Kidney (tissue), 14 donors: ENCODE data around the gene CSF3. TPM values are rescaled to one million over a fixed set of nuclear protein-coding genes. Genes with fewer than 3 reads are reported as not detected.

Experiments
- DNase-seq, 5 donors: peaks; one replicate each; pipeline ENCODE4 v3.0.0-alpha.2; 2013 to 2020
- FAIRE-seq: peaks from 2 replicates; lab custom pipeline; 2012; peaks lifted over from hg19 to GRCh38; lab: Jason Lieb, UNC
- H3K27ac ChIP-seq, 2 donors: one replicate each; pipeline ENCODE4 v1.7.0; 2013; ENCODE audit warnings: low read depth in 2 of 2, low read length in 2 of 2, inconsistent platforms in 1 of 2
- H3K27me3 ChIP-seq: one replicate; pipeline ENCODE4 v1.7.1; 2013; ENCODE audit warnings: low read length, inconsistent platforms; ENCODE audit not compliant: control insufficient read depth, insufficient read depth
- H3K36me3 ChIP-seq, 3 donors: one replicate each; pipeline versions ENCODE4 v1.7.0 to v1.7.1; 2013; ENCODE audit warnings: low read length in 3 of 3, control low read depth in 1 of 3, inconsistent platforms in 1 of 3; ENCODE audit not compliant: insufficient read depth in 3 of 3, control insufficient read depth in 2 of 3
- H3K4me1 ChIP-seq, 3 donors: one replicate each; pipeline versions ENCODE4 v1.7.0 to v1.7.1; 2013; ENCODE audit warnings: low read length in 3 of 3, inconsistent platforms in 1 of 3, low read depth in 1 of 3; ENCODE audit not compliant: control insufficient read depth in 2 of 3, insufficient read depth in 2 of 3
- H3K4me3 ChIP-seq, 3 donors: one replicate each; pipeline versions ENCODE4 v1.7.0 to v1.8.1; 2013; ENCODE audit warnings: low read length in 3 of 3, control low read depth in 1 of 3, inconsistent platforms in 1 of 3
- H3K9ac ChIP-seq, 3 donors: one replicate each; pipeline versions ENCODE4 v1.7.0 to v1.7.1; 2013; ENCODE audit warnings: low read length in 3 of 3, control low read depth in 1 of 3, inconsistent platforms in 1 of 3
- H3K9me3 ChIP-seq, 3 donors: one replicate each; pipeline versions ENCODE4 v1.7.0 to v1.7.1; 2013; ENCODE audit warnings: low read length in 3 of 3, control low read depth in 1 of 3, inconsistent platforms in 1 of 3; ENCODE audit not compliant: control insufficient read depth in 2 of 3, insufficient read depth in 1 of 3
- intact Hi-C: fragments of 100-400 bp; cut with DNase I; formaldehyde crosslinking; loops from one replicate; pipeline ENCODE4 v1.11.1; 2022
- polyA plus RNA-seq: library from polyadenylated mRNA; stranded (reverse); fragments of 350-450 nt; fragmentation: Illumina TruSeq; extraction: RNeasy Lipid Tissue Mini Kit (QIAGEN cat#74804); gene quantifications from one replicate; pipeline ENCODE4 v1.2.3, GENCODE V29; 2014; ENCODE audit warnings: low read depth, low replicate concordance; ENCODE audit not compliant: insufficient read depth
- total RNA-seq: library from RNA; stranded (reverse); fragmentation: NEBNext Ultra II Directional; extraction: Animal tissue kit (Norgen Biotek cat#: 25700); gene quantifications from one replicate; pipeline ENCODE4 v1.2.1, GENCODE V29; 2021
- TF ChIP-seq, protein P1 (sequence below): IDR thresholded peaks from 3 replicates; pipeline ENCODE4 v1.5.1; 2012; ENCODE audit warnings: mild to moderate bottlenecking, moderate library complexity, borderline replicate concordance; ENCODE audit not compliant: insufficient read depth; ENCODE audit errors: extremely low read depth
- donor health status: control.
- donor health status: control.
- donor health status: control.
- donor health status: control.
- donor health status: control.
- donor health status: DM: yes; HTN: yes; CAD: no.
- donor health status: Normal renal cell carcinoma (clear cell type).

Gene CSF3
- total and polyA plus RNA-seq, 2 donors from 2014 or later = not detected

DNA sequence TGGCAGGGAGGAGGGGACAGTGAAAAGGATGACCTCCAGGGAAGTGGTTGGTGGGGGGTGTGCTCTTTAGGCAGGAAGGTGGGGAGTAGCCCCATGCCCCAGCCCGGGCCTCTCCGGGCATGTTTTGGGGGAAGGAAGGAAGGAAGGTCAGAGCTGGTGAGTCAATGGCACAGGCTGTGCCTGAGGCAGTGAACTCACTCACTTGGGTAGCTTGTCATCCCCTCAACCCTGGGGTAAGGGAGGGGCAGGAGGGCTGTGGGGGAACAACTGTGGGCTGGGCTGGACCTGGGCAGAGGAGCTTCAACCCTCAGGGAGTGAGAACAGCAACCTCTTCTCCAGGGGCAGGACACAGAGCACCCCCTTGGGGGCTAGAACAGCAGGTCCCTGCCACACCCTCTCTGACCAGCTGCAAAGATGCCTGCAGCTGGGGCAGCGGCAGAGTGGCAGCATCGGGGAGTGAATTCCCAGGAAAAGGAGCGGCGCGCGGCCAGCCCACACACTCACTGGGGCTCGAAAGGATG, 6.3 kb downstream of the CSF3 start:
- FAIRE-seq = no peak
- Histone ChIP-seq H3K4me3 (no peak overlapping the region), H3K4me1 (peaks cover 0 to 7% (median 0%) of the 10 kb centered on the region in 3 donors), H3K9me3 (no peaks in the 10 kb centered on the region), H3K36me3 (peaks cover 9 to 30% (median 24%) of the 10 kb centered on the region in 3 donors), H3K27ac (no peak overlapping the region), H3K9ac (no peak overlapping the region), H3K27me3 (no peaks in the 10 kb centered on the region)
- no peak for DNase-seq
- intact Hi-C loops = no loop called here
- TF ChIP-seq, protein P1, sequence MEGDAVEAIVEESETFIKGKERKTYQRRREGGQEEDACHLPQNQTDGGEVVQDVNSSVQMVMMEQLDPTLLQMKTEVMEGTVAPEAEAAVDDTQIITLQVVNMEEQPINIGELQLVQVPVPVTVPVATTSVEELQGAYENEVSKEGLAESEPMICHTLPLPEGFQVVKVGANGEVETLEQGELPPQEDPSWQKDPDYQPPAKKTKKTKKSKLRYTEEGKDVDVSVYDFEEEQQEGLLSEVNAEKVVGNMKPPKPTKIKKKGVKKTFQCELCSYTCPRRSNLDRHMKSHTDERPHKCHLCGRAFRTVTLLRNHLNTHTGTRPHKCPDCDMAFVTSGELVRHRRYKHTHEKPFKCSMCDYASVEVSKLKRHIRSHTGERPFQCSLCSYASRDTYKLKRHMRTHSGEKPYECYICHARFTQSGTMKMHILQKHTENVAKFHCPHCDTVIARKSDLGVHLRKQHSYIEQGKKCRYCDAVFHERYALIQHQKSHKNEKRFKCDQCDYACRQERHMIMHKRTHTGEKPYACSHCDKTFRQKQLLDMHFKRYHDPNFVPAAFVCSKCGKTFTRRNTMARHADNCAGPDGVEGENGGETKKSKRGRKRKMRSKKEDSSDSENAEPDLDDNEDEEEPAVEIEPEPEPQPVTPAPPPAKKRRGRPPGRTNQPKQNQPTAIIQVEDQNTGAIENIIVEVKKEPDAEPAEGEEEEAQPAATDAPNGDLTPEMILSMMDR = no peak

DNA sequence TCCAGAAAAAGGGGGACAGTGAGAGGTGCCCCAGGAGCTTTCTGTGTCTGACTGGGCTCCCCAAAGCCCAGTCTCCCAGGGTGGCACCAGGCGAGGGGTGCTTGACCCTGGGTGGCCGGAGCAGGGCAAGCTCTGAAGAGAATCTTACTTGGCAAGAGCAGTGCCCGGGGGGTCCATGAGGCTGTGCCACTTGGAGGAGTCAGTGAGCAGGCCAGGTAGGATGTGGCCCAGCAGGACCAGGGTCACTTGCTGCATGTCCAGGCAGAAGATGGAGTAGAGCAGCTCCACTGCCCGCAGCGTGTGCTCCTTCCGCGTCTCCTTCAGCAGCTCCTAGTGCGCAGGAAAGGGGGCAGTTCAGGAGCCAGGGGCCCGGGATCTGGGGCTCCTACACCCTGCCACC, 7.3 kb downstream of the CSF3 start:
- no peak overlapping the region for H3K4me3 ChIP-seq
- intact Hi-C loops = no loop called here
- peaks cover 0 to 10% (median 0%) of the 10 kb centered on the region in 3 donors for H3K4me1 ChIP-seq
- no peak overlapping the region for H3K9ac ChIP-seq
- FAIRE-seq (no peak), DNase-seq (no peak)
- H3K27ac ChIP-seq = no peak overlapping the region
- H3K9me3 ChIP-seq = no peaks in the 10 kb centered on the region
- TF ChIP-seq, protein P1 = no peak
- H3K36me3 ChIP-seq = peaks cover 9 to 31% (median 24%) of the 10 kb centered on the region in 3 donors
- H3K27me3 ChIP-seq = no peaks in the 10 kb centered on the region

DNA sequence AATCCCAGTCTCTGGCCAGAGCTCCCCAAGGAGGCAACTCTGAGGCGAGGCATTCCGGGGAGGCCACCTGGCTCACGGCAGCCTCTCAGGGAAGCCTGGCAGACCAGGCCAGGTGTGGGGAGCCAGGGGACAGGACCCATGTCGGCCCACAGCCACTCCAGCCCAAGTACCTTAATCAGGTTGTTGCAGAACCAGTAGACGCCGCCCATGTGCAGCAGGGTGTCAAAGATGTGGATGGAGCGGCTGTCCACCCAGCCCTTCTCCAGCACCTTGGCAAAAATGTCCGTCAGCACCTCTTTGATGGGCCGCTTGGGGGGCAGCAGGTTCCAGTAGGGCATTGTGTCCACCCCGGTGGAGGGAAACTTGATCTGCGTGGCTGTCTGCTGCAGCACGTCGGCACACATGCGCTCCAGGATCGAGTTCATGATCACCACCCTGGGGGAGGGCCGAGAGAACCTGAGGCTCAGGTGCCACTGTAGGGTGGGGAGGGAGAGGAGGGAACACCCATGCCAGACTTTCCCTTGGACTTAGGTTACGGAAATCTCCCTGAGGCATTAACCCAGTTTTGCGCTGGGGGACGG, 7.8 kb downstream of the CSF3 start:
- intact Hi-C loops = no loop called here
- no peaks in the 10 kb centered on the region for H3K27me3 ChIP-seq
- no peak overlapping the region for H3K4me3 ChIP-seq
- DNase-seq (no peak), FAIRE-seq (no peak)
- H3K9ac ChIP-seq = no peak overlapping the region
- H3K27ac ChIP-seq = no peak overlapping the region
- no peaks in the 10 kb centered on the region for H3K9me3 ChIP-seq
- H3K36me3 ChIP-seq = peaks cover 9 to 31% (median 24%) of the 10 kb centered on the region in 3 donors
- TF ChIP-seq, protein P1 = no peak
- H3K4me1 ChIP-seq = peaks cover 0 to 7% (median 0%) of the 10 kb centered on the region in 3 donors
